ENCODE measurements around the gene ASS1. TPM values are rescaled to one million over a fixed set of nuclear protein-coding genes. Genes with fewer than 3 reads are reported as not detected.

Gene ASS1
- total and polyA plus RNA-seq, 2 of the 13 experiments (the other 11 are each of a cell fraction or from before 2014, with no cell fraction given) = 77.6 to 122 TPM

DNA sequence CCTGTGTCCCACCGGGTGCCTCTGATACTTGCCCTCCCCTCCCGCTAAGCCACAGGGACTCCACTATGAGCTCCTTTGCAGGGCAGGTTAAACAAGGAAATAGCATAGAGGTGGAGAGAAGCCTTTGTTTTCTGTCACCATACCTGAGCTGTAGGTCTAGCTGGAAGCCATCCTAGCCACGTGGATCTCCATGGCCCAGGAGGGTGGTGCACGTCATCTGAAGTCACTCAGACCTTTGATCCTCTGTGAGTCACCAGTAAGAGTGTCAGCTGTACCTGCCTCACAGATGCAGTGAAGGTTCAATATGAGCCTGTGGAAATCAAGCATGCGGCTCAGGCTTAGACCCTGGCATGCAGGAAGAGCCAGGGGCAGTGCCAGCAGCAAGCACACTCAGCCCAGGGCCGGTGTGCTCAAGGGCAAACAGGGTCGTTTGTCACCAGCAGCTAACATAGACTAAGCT lies 55.1 kb downstream of the ASS1 start (continued):
- TF ChIP-seq, protein P1, sequence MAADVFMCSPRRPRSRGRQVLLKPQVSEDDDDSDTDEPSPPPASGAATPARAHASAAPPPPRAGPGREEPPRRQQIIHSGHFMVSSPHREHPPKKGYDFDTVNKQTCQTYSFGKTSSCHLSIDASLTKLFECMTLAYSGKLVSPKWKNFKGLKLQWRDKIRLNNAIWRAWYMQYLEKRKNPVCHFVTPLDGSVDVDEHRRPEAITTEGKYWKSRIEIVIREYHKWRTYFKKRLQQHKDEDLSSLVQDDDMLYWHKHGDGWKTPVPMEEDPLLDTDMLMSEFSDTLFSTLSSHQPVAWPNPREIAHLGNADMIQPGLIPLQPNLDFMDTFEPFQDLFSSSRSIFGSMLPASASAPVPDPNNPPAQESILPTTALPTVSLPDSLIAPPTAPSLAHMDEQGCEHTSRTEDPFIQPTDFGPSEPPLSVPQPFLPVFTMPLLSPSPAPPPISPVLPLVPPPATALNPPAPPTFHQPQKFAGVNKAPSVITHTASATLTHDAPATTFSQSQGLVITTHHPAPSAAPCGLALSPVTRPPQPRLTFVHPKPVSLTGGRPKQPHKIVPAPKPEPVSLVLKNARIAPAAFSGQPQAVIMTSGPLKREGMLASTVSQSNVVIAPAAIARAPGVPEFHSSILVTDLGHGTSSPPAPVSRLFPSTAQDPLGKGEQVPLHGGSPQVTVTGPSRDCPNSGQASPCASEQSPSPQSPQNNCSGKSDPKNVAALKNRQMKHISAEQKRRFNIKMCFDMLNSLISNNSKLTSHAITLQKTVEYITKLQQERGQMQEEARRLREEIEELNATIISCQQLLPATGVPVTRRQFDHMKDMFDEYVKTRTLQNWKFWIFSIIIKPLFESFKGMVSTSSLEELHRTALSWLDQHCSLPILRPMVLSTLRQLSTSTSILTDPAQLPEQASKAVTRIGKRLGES (CRISPR knock-in tag; IDR thresholded peaks at IDR 0.05; ENCODE audit: borderline replicate concordance) = no peak
- TF ChIP-seq ZSCAN12 (CRISPR knock-in tag; IDR thresholded peaks at IDR 0.05) (no peak), NR2F1 (CRISPR knock-in tag; IDR thresholded peaks at IDR 0.05) (peak; percentile 32 to 36; a peak in 3 of 4 replicates), MIER2 (CRISPR knock-in tag; IDR thresholded peaks at IDR 0.05) (no peak), GFI1 (CRISPR knock-in tag; IDR thresholded peaks at IDR 0.05; ENCODE audit: borderline replicate concordance) (no peak), CENPT (CRISPR knock-in tag; IDR thresholded peaks at IDR 0.05; ENCODE audit: low read depth) (no peak), SRF (IDR thresholded peaks at IDR 0.05; ENCODE audit: low read depth, low read length) (no peak), RFX3 (CRISPR knock-in tag; IDR thresholded peaks at IDR 0.05) (no peak), HDAC2 (CRISPR knock-in tag; IDR thresholded peaks at IDR 0.05) (peak; percentile 89), ZNF232 (CRISPR knock-in tag; IDR thresholded peaks at IDR 0.05; ENCODE audit: borderline replicate concordance) (no peak), SNAPC2 (CRISPR knock-in tag; IDR thresholded peaks at IDR 0.05) (peak; percentile 62; the same call in 1 of the 2 replicates), NFRKB (IDR thresholded peaks at IDR 0.05) (no peak), ZNF20 (CRISPR knock-in tag; IDR thresholded peaks at IDR 0.05) (no peak), ETV5 (CRISPR knock-in tag; IDR thresholded peaks at IDR 0.05; ENCODE audit: borderline replicate concordance) (no peak; the same call in 1 of the 2 replicates), SIN3A (IDR thresholded peaks at IDR 0.05; ENCODE audit: borderline replicate concordance, low read depth, low read length) (peak; percentile 59; the same call in 1 of the 2 replicates), ZFY (CRISPR knock-in tag; IDR thresholded peaks at IDR 0.05) (no peak; the same call in 1 of the 2 replicates), ZNF431 (CRISPR knock-in tag; IDR thresholded peaks at IDR 0.05; ENCODE audit: borderline replicate concordance, low read depth) (no peak), ZNF180 (CRISPR knock-in tag; IDR thresholded peaks at IDR 0.05; ENCODE audit: borderline replicate concordance, low read depth) (no peak), ZNF331 (CRISPR knock-in tag; IDR thresholded peaks at IDR 0.05) (peak; percentile 61; the same call in 1 of the 2 replicates), GABPA (IDR thresholded peaks at IDR 0.05; ENCODE audit: low read depth, low read length) (no peak), GABPA (CRISPR knock-in tag; IDR thresholded peaks at IDR 0.05; ENCODE audit: low read depth) (no peak)
- TF ChIP-seq, protein P2, sequence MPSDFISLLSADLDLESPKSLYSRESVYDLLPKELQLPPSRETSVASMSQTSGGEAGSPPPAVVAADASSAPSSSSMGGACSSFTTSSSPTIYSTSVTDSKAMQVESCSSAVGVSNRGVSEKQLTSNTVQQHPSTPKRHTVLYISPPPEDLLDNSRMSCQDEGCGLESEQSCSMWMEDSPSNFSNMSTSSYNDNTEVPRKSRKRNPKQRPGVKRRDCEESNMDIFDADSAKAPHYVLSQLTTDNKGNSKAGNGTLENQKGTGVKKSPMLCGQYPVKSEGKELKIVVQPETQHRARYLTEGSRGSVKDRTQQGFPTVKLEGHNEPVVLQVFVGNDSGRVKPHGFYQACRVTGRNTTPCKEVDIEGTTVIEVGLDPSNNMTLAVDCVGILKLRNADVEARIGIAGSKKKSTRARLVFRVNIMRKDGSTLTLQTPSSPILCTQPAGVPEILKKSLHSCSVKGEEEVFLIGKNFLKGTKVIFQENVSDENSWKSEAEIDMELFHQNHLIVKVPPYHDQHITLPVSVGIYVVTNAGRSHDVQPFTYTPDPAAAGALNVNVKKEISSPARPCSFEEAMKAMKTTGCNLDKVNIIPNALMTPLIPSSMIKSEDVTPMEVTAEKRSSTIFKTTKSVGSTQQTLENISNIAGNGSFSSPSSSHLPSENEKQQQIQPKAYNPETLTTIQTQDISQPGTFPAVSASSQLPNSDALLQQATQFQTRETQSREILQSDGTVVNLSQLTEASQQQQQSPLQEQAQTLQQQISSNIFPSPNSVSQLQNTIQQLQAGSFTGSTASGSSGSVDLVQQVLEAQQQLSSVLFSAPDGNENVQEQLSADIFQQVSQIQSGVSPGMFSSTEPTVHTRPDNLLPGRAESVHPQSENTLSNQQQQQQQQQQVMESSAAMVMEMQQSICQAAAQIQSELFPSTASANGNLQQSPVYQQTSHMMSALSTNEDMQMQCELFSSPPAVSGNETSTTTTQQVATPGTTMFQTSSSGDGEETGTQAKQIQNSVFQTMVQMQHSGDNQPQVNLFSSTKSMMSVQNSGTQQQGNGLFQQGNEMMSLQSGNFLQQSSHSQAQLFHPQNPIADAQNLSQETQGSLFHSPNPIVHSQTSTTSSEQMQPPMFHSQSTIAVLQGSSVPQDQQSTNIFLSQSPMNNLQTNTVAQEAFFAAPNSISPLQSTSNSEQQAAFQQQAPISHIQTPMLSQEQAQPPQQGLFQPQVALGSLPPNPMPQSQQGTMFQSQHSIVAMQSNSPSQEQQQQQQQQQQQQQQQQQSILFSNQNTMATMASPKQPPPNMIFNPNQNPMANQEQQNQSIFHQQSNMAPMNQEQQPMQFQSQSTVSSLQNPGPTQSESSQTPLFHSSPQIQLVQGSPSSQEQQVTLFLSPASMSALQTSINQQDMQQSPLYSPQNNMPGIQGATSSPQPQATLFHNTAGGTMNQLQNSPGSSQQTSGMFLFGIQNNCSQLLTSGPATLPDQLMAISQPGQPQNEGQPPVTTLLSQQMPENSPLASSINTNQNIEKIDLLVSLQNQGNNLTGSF (CRISPR knock-in tag; IDR thresholded peaks at IDR 0.05) = no peak
- TF ChIP-seq, protein P3, sequence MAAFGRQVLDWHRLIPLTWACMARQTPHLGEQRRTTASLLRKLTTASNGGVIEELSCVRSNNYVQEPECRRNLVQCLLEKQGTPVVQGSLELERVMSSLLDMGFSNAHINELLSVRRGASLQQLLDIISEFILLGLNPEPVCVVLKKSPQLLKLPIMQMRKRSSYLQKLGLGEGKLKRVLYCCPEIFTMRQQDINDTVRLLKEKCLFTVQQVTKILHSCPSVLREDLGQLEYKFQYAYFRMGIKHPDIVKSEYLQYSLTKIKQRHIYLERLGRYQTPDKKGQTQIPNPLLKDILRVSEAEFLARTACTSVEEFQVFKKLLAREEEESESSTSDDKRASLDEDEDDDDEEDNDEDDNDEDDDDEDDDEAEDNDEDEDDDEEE (CRISPR knock-in tag; IDR thresholded peaks at IDR 0.05) = peak; percentile 68; the same call in 1 of the 2 replicates

Measured in HepG2 (cell line).